ENCODE data around the gene CHRNA4.

- TF ChIP-seq CTCF (IDR thresholded peaks at IDR 0.05; ENCODE audit: low read depth, low read length) (no peak), EZH2phosphoT487 (IDR thresholded peaks at IDR 0.05; ENCODE audit: low read depth) (no peak)
Observed at GRCh38 chr20:63343460-63344445, 17.4 kb downstream of the CHRNA4 start.

All from OCI-LY3 (cell line).